ENCODE data around the gene DAAM2.

The DAAM2 gene

DNA sequence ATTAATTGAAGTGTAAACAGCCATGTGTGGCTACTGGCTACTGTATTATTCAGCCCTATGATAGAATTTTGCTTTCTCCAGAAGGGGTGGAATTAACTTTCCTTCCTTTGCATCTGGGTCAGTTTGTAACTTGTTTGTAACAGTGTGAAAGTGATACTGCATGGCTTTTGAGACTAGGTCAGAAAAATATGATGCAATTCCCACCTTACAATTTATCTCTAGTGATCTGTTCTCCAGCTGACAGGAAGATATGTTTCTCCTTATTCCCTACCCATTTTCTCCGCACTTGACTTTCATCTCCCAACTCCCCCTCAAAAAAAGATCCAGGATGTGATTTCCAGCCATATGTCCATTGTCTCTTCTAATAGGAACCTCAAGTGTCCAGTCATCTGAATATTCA is 144.7 kb downstream of the DAAM2 start:
- no peak for DNase-seq

DNA sequence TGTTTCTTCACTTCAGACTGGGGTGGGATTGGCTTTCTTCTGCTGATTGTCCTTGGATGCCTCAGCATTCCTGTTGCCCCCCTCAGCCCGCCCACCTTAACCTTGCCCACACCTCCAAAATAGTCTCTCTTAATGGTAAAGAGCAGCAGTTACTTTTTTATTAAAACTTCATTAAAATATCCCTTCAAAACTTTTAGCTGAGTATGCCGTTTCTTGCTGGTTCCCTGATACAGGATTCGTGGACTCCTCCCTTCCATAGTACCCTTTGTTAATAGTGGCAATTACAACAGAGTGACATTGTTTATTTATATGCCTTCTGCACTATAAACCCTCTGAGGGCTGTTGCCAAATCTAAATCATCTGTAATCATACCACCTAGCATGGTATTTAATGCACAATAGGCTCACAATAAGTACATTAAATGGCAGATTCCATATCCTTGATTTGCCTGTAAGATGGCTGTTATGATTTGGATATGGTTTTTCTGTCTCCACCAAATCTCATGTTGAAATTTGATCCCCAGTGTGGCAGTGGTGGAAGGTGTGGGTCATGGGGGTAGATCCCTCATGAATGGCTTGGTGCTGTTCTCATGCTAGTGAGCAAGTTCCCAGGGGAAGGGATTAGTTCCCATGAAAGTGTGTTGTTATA is 145.6 kb downstream of the DAAM2 start:
- no peak for DNase-seq

DNA sequence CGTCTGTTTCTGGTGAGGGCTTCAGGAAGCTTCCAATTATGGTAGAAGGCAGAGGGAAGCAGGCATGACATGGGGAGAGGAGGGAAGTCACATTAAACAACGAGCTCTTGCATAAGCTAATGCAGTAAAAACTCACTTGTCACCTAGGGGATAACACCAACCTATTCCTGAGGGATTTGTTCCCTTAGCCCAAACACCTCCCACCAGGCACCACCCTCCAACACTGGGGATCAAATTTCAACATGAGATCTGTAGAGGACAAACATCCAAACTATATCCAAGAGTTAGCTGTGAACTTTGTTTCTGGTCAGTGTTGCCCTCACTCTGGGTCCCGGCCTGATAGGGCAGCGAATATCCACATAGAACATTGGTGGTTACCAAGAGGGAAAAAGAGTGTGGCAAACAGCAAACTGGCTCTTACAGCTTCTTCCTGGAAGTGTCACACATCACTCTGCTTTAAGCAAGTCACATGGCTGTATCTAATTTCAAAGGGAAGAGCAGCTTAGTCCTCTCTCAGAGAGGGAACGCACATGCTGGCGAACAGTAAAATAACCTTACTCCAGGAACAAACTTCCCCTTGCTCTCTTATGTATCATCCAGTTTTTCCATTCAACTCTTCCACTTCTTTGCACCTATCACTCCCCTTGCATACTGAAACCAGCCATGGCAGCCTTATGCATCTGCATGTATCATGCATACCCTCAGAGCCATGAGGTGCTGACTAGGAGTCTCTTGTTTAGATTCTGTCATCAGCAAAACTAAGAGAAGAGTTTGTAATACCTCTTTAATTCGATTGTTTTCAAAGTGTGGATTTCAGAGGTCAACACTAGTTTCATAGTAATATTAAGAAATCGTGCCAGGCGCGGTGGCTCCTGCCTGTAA is 146.8 kb downstream of the DAAM2 start:
- DNase-seq = no peak

DNA sequence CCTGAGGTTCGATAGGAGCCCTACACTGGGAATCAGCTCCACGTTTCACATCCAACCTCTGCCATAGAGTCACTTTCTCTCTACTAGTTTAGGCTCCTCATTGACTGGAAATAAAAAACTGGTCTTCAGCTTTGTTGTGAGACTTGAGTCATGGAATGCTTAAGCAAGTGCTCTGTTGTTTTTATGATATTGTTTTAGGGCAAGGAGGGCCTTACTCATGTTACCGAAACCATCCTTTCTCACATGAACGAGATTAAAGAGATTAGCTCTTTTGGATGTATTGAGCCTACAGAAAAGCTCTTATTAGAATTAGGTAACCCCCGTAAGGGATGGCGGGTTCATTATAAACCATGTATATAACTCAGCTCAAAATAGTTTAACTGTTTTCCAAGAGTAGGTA is 149.0 kb downstream of the DAAM2 start:
- no peak for DNase-seq

DNA sequence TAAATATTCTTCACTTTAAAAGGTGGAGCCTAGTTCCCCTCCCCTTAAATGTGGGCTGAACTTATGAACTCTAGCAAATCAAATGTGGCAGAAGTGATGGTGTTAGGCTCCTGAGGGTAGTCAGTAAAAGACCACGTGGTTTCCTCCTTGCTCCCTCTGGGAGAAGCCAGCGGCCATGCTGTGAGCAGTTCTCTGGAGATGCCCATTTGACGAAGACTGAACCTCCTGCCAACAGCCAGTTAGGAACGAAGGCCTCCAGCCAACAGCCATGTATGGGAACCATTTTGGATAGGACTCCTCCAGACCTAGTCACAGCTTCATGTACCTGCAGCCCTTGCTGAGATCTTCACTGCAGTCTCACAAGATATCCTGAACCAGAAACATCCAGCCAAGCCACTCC is 149.6 kb downstream of the DAAM2 start:
- DNase-seq = no peak

DNA sequence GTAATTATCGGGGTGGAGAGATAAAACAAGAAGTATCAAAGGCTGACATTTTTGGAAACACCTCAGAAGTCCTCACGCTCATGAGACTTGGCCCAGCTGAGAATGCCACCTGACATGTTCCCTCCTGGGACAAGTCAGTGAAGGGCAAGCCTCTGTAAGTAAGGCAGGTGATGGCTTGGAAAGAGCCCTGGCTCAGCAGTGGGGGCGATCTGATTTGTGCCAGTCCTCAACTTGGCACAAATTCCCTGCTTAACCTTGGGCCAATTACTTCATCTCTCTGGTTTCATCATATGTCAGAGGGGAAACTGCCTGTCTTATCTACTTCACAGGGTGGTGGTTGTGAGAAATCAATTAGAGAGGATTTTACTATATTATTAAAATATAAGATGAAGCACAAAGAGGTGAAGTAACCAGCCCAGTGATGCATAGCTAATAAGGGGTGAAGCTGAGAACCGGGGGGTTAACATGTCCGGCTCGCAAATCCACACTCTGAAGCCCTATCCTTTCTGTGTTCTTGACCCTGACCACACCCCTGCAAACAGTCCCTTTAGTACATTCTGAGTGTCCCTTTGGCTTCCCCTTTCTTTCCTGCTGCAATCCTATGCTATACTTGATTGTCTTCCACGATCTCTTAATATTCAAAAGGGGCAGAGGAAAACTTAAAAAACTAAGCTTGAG is 150.9 kb downstream of the DAAM2 start:
- DNase-seq = no peak

DNA sequence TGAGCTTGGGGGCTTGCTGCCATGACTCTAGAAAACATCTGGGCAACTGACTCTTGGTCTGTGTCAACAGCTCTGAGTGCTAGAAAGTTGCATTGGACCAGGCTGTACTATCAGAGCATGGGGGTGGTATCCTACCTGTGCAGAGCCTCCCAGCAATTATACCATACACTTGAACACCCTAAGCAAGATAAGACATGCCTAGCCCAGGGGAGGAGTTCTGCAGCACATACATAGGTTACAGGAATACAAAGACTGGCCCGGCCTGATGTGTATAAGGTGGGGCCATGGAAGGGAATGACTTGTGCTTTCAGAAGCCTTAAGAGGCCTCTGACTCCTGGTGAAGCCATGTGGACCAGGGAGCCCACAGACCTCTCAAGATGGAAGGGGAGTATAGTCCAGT is 153.4 kb downstream of the DAAM2 start:
- DNase-seq = no peak

DNA sequence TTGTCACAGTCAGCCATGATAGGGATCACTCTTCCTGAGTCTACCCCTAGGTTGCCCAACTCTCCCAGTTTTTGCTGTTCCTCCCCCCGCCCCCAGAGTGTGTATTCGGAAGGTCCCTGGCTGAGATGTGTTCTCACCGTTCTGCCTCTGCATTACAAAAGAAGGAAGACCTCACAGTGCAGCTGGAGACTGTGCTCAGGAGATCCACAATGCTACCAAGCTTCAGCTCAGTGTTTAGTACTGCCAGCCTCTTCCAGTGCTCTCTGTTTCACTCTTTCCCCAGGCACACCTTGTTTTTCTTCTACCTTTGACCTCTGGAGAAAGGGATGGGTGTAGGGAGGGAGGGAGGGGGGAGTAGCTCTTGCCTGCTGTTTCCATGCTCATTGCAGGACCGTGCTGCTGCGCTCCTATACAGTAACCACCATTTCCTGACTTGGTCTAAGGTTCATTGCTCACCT is 155.5 kb downstream of the DAAM2 start:
- no peak for DNase-seq

DNA sequence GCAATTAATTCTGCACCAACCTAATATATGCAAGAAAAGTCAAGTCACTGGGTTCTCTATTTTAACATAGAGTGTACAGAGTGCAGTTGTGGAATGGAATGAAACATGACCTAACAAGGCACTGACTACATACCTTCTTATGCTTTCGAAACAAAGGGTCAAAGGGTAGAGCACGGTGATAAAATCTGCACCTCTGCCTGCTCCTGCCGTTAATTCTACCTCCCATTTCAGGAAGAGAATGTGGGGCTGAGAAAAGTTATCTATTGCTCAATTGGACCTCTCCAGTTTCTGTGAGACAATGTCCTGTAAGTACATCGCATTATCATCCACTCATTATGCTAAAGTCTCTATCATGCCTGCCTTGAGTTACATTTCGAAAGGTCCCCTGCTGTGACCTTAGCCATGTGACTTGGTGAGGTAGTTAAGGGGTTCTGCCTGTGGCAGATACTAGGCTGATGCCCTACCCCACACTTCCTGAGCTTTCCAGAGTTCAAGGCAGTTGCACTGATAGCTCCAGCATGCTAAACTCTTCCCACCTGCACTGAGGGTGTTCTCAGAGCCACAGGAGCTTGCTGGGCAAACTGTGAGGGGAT is 156.1 kb downstream of the DAAM2 start:
- DNase-seq = no peak

DNA sequence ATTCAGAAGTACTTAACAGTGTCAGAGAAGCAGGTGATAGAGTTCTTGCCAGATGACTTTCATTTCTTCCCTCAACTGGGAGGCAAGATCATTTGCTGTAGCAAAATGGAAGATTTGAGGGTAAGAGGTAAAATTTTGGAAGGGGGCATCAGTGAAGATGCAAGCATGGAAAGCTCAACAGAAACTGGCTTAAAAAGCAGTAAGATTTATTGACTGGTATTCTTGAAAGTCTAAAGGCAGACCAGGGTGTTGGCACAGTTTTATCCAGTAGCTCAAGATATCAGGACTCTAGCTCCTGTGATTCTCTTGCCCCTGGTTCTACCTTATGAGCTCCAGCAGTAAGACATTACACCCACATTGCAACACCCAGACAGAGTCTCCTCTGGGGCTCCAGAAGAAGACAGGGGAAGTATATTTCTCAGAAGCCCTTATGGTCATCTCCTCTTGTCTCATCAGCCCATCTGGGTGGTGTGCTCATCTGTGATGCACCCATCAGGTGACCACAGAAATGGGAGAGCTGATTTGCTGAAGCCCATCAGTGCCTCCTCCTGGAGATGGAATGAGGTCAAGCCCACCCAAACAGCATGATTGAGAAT is 158.0 kb downstream of the DAAM2 start:
- no peak for DNase-seq

DNA sequence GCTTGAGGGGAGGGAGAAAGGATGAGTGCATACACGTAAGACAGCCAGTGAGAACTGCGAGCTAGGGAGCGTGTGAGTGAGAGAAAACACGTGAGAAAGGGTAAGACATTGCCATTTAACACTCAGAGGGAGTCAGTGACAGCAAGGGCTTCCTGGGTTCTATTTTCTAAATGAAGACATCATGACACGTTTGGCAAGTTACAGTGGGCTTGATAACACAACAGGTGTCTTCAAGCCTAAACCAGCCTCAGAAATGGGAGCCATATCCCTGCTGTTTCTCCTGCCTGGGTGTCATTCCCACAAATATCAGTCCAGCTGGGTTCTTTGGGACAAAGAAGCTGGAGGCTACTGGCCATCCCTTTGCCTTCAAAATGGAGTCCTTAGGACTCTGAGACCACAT is 159.0 kb downstream of the DAAM2 start:
- no peak for DNase-seq

DNA sequence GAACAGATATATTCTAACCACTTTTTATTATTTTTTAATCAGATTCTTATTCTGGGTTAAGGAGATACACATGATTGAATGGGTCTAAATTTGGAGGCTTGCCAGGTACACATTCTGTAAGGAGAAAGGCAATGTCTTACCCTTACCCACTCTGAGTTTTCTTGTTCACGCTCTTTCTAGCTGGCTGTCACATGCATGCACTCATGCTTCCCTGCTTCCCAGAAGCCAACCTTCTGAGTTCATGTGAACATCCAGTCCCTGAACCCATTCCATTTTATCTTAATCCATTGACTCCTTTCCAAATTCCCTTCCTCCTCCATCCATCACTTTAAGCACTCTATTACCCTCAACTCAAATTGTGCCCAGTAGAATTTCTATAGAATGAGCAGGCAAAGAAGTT is 159.5 kb downstream of the DAAM2 start:
- DNase-seq = no peak

DNA sequence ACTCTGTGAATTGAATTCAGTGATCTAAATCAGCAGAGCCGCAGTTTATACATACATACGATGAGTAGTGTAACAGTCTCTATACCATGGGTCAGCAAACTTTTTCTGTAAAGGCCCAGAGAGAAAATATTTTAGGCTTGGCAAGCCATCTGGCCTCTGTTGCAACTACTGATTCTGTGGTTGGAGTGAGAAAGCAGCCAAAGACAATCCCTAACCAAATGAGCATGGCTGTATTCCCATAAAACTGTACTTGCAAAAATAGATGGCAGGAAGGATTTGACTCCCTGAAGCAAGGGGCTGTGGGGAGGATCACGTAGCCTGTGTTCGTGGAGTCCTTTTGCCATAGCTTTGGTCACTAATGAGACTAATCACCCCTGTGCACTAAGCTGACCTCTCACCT is 160.0 kb downstream of the DAAM2 start:
- no peak for DNase-seq

DNA sequence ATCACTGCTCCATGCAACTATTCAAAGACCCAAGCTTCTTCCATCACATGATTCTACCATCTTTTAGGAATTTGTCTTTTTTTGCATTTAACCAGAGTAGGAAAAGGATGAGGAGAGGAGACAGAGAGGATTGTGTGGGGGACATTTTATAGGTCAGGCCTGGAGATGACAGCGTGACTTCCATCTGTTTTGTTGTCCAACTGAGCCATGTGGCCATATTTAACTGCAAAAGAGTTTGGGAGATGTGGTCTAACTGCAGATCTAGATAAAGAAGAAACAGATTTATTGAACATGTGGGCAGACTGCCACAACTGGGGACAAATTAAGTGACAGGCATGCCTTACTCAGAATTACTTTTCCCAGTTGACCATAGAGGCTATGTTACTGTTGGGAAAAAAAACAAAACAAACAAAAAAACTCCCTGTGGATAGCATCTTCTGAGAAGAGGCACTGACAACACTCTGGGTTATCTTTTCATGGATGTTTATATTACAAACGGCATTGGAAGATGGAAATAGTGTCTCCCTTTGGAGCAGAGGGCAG is 161.0 kb downstream of the DAAM2 start:
- no peak for DNase-seq
